ENCODE measurements around the gene AAK1. TPM values are rescaled to one million over a fixed set of nuclear protein-coding genes. Genes with fewer than 3 reads are reported as not detected.

The AAK1 gene
- total RNA-seq, 1 donor from 2014 or later: 20.8 TPM

DNA sequence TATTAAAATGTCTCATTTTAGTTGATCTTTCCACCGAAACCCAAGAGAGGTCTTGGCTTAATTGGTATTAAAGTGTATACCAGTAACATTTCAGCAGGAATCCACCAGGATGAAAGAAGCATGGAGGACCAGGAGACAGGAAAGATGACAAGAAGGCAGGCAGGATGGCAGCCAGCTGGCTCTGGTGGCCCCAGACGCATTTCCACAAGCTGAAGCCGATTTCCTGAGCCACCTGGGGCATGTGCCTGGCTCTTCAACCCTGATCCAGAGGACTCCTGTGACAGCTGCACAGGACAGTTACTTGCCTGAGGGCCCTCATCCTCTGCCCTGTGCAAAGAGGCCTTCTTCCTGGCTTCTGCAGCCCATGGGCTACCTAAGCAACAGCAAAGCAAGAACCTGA, 149.4 kb downstream of the AAK1 start:
- Histone ChIP-seq H2AFZ (replicated peaks) (no peak overlapping the region), H3K4me3 (no peak overlapping the region), H3K9me3 (ENCODE audit: low read depth) (no peaks in the 10 kb centered on the region), H3K4me1 (no peaks in the 10 kb centered on the region), H3K36me3 (no peaks in the 10 kb centered on the region), H3K27ac (no peak overlapping the region), H4K20me1 (ENCODE audit: low read depth) (no peaks in the 10 kb centered on the region), H3K79me2 (ENCODE audit: low read depth) (no peaks in the 10 kb centered on the region), H3K4me2 (no peak overlapping the region), H3K9ac (no peak overlapping the region), H3K27me3 (no peaks in the 10 kb centered on the region), H3F3A (ENCODE audit: low read depth) (no peaks in the 10 kb centered on the region)
- no peaks in the 10 kb centered on the region for H3K27me3 Mint-ChIP-seq (ENCODE audit: insufficient read depth, low read depth)
- H3K9me3 Mint-ChIP-seq: no peaks in the 10 kb centered on the region
- H3K27ac Mint-ChIP-seq: no peak overlapping the region
- H3K4me1 Mint-ChIP-seq: peaks cover 6% of the 10 kb centered on the region
- DNase-seq (ENCODE audit: low spot score): no peak
- TF ChIP-seq EZH2phosphoT487 (IDR thresholded peaks at IDR 0.05) (no peak), EZH2 (IDR thresholded peaks at IDR 0.05) (no peak)
- TF ChIP-seq, protein P1, sequence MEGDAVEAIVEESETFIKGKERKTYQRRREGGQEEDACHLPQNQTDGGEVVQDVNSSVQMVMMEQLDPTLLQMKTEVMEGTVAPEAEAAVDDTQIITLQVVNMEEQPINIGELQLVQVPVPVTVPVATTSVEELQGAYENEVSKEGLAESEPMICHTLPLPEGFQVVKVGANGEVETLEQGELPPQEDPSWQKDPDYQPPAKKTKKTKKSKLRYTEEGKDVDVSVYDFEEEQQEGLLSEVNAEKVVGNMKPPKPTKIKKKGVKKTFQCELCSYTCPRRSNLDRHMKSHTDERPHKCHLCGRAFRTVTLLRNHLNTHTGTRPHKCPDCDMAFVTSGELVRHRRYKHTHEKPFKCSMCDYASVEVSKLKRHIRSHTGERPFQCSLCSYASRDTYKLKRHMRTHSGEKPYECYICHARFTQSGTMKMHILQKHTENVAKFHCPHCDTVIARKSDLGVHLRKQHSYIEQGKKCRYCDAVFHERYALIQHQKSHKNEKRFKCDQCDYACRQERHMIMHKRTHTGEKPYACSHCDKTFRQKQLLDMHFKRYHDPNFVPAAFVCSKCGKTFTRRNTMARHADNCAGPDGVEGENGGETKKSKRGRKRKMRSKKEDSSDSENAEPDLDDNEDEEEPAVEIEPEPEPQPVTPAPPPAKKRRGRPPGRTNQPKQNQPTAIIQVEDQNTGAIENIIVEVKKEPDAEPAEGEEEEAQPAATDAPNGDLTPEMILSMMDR (IDR thresholded peaks at IDR 0.05): no peak
- H3K36me3 Mint-ChIP-seq: no peaks in the 10 kb centered on the region
- H3K4me3 Mint-ChIP-seq: no peak overlapping the region

DNA sequence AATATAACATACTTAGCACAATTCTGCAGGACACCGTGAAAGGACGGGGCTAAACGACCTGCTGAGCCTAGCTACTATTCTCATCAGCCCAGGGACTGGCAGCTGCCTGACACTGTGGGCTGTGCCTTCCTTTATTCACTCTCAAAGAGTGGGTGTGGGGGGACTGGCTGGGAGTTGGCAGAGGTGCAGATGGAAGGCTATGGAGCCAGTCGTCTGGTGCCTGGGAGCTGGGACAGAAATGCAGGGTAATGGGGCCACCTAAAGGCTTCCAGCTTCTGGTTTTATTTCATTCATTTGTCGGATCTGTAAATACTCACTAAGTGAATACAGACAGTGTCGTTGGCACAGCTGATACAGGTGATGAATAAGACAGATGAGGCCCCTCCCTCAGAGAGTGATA, 150.3 kb downstream of the AAK1 start:
- no peak overlapping the region for H3K27ac ChIP-seq
- no peak overlapping the region for H3K4me3 ChIP-seq
- no peaks in the 10 kb centered on the region for H4K20me1 ChIP-seq (ENCODE audit: low read depth)
- H3K9me3 Mint-ChIP-seq: no peaks in the 10 kb centered on the region
- TF ChIP-seq, protein P1 (IDR thresholded peaks at IDR 0.05): no peak
- no peak for TF ChIP-seq EZH2 (IDR thresholded peaks at IDR 0.05)
- no peak for TF ChIP-seq EZH2phosphoT487 (IDR thresholded peaks at IDR 0.05)
- DNase-seq (ENCODE audit: low spot score): peak; percentile 12
- no peaks in the 10 kb centered on the region for H3K9me3 ChIP-seq (ENCODE audit: low read depth)
- H3K27ac Mint-ChIP-seq: peak overlapping the region; percentile 95
- H3F3A ChIP-seq (ENCODE audit: low read depth): no peaks in the 10 kb centered on the region
- H3K79me2 ChIP-seq (ENCODE audit: low read depth): no peaks in the 10 kb centered on the region
- no peaks in the 10 kb centered on the region for H3K4me1 ChIP-seq
- no peak overlapping the region for H3K4me2 ChIP-seq
- peaks cover 6% of the 10 kb centered on the region for H3K4me1 Mint-ChIP-seq
- H2AFZ ChIP-seq (replicated peaks): no peak overlapping the region
- H3K4me3 Mint-ChIP-seq: no peak overlapping the region
- no peaks in the 10 kb centered on the region for H3K27me3 ChIP-seq
- H3K36me3 Mint-ChIP-seq: peaks cover 4% of the 10 kb centered on the region
- H3K27me3 Mint-ChIP-seq (ENCODE audit: insufficient read depth, low read depth): no peaks in the 10 kb centered on the region
- no peaks in the 10 kb centered on the region for H3K36me3 ChIP-seq
- no peak overlapping the region for H3K9ac ChIP-seq

DNA sequence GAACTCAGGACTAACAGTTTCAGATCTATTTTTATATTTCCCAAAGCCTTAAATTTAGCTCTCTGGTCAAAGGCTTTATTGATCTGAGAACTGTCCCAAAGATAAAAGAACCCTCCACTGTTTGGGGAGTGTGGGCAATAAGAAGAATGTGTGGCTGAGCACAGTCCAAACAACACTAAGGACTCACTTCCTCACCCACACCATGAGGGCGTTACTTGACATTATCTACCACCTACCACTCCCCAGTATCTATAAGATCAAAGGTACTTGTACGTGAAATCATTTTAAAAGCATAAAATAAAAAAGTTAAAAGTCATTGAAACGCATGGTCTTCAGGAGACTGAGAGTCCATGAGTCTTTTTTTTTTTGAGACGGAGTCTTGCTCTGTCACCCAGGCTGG, 151.7 kb downstream of the AAK1 start:
- no peak for DNase-seq (ENCODE audit: low spot score)
- H3K27me3 ChIP-seq: no peaks in the 10 kb centered on the region
- H4K20me1 ChIP-seq (ENCODE audit: low read depth): no peaks in the 10 kb centered on the region
- TF ChIP-seq EZH2 (IDR thresholded peaks at IDR 0.05): no peak
- TF ChIP-seq EZH2phosphoT487 (IDR thresholded peaks at IDR 0.05): no peak
- TF ChIP-seq, protein P1 (IDR thresholded peaks at IDR 0.05): no peak
- H3K27me3 Mint-ChIP-seq (ENCODE audit: insufficient read depth, low read depth): no peaks in the 10 kb centered on the region
- peaks cover 9% of the 10 kb centered on the region for H3K36me3 Mint-ChIP-seq
- H3K4me1 ChIP-seq: no peaks in the 10 kb centered on the region
- peaks cover 6% of the 10 kb centered on the region for H3K4me1 Mint-ChIP-seq
- H3K27ac ChIP-seq: no peak overlapping the region
- no peaks in the 10 kb centered on the region for H3K36me3 ChIP-seq
- H3K9me3 ChIP-seq (ENCODE audit: low read depth): no peaks in the 10 kb centered on the region
- H3K4me3 Mint-ChIP-seq: no peak overlapping the region
- H3K27ac Mint-ChIP-seq: peak overlapping the region; percentile 29
- H3F3A ChIP-seq (ENCODE audit: low read depth): no peaks in the 10 kb centered on the region
- no peak overlapping the region for H3K4me3 ChIP-seq
- H3K9ac ChIP-seq: no peak overlapping the region
- no peaks in the 10 kb centered on the region for H3K9me3 Mint-ChIP-seq
- H3K4me2 ChIP-seq: no peak overlapping the region
- H2AFZ ChIP-seq (replicated peaks): no peak overlapping the region
- H3K79me2 ChIP-seq (ENCODE audit: low read depth): no peaks in the 10 kb centered on the region

Measured in neural progenitor cell (in vitro differentiated cells).